ENCODE measurements around the gene SQSTM1. TPM values are rescaled to one million over a fixed set of nuclear protein-coding genes. Genes with fewer than 3 reads are reported as not detected.
A peak's percentile ranks its signal among the peaks of the same experiment; 100 is the strongest.

The SQSTM1 gene
- total and polyA plus RNA-seq, 4 donors: 298 to 568 (median 372) TPM

- Histone ChIP-seq H3K9ac (ENCODE audit: insufficient read depth in 1 of 2, low read length in 2 of 2) (no peak overlapping the region), H3K9me3 (ENCODE audit: control insufficient read depth in 4 of 4, insufficient read depth in 3 of 4, low read length in 3 of 4) (no peaks in the 10 kb centered on the region), H3K27me3 (ENCODE audit: control insufficient read depth in 3 of 3, insufficient read depth in 3 of 3, low read length in 2 of 3) (no peaks in the 10 kb centered on the region), H3K27ac (ENCODE audit: low read depth in 1 of 2, low read length in 1 of 2) (peak overlapping the region in 1 of 2 donors; percentile 77), H3K4me3 (no peak overlapping the region), H3K36me3 (ENCODE audit: control insufficient read depth in 4 of 4, insufficient read depth in 4 of 4, low read length in 4 of 4) (peaks cover 0 to 39% (median 19%) of the 10 kb centered on the region in 4 donors), H3K4me1 (ENCODE audit: control insufficient read depth in 5 of 5, insufficient read depth in 5 of 5, low read length in 5 of 5) (peaks cover 3 to 44% (median 7%) of the 10 kb centered on the region in 5 donors)
- WGBS, 2 donors: 92% methylated on average over 21 of the region's 21 CpGs
- no peak for DNase-seq
- ATAC-seq (ENCODE audit: insufficient read depth, low FRiP score): no peak
- no peak for TF ChIP-seq CTCF (IDR thresholded peaks at IDR 0.05; ENCODE audit: control extremely low read depth, extremely low read depth)
Observed at GRCh38 chr5:179796877-179797608, 23.7 kb upstream of the SQSTM1 start.

- no peak overlapping the region for H3K9ac ChIP-seq (ENCODE audit: insufficient read depth in 1 of 2, low read length in 2 of 2)
Observed at GRCh38 chr5:179797741-179798140, 23.0 kb upstream of the SQSTM1 start.

GRCh38 chr5:179798144-179798770 lies 22.4 kb upstream of the SQSTM1 start:
- H3K27ac ChIP-seq (ENCODE audit: low read depth in 1 of 2, low read length in 1 of 2): no peak overlapping the region
- 96 to 99% methylated on average over 23 of the region's 23 CpGs for WGBS, 2 donors
- H3K9ac ChIP-seq (ENCODE audit: insufficient read depth in 1 of 2, low read length in 2 of 2): no peak overlapping the region
- ATAC-seq (ENCODE audit: insufficient read depth, low FRiP score) (no peak), DNase-seq (no peak)
- no peaks in the 10 kb centered on the region for H3K27me3 ChIP-seq (ENCODE audit: control insufficient read depth in 3 of 3, insufficient read depth in 3 of 3, low read length in 2 of 3)
- no peak overlapping the region for H3K4me3 ChIP-seq
- H3K9me3 ChIP-seq (ENCODE audit: control insufficient read depth in 4 of 4, insufficient read depth in 3 of 4, low read length in 3 of 4): no peaks in the 10 kb centered on the region
- TF ChIP-seq CTCF (IDR thresholded peaks at IDR 0.05; ENCODE audit: control extremely low read depth, extremely low read depth): no peak
- H3K4me1 ChIP-seq (ENCODE audit: control insufficient read depth in 5 of 5, insufficient read depth in 5 of 5, low read length in 5 of 5): peaks cover 0 to 39% (median 5%) of the 10 kb centered on the region in 5 donors
- H3K36me3 ChIP-seq (ENCODE audit: control insufficient read depth in 4 of 4, insufficient read depth in 4 of 4, low read length in 4 of 4): peaks cover 0 to 39% (median 21%) of the 10 kb centered on the region in 4 donors

More at GRCh38 chr5:179797741-179798140, 23.0 kb upstream of the SQSTM1 start:
- no peaks in the 10 kb centered on the region for H3K27me3 ChIP-seq (ENCODE audit: control insufficient read depth in 3 of 3, insufficient read depth in 3 of 3, low read length in 2 of 3)
- TF ChIP-seq CTCF (IDR thresholded peaks at IDR 0.05; ENCODE audit: control extremely low read depth, extremely low read depth): no peak
- H3K27ac ChIP-seq (ENCODE audit: low read depth in 1 of 2, low read length in 1 of 2): no peak overlapping the region
- WGBS, 2 donors: 96% methylated on average over 30 of the region's 30 CpGs
- H3K4me3 ChIP-seq: no peak overlapping the region
- ATAC-seq (ENCODE audit: insufficient read depth, low FRiP score): no peak
- H3K4me1 ChIP-seq (ENCODE audit: control insufficient read depth in 5 of 5, insufficient read depth in 5 of 5, low read length in 5 of 5): peaks cover 0 to 39% (median 7%) of the 10 kb centered on the region in 5 donors
- peaks cover 0 to 39% (median 20%) of the 10 kb centered on the region in 4 donors for H3K36me3 ChIP-seq (ENCODE audit: control insufficient read depth in 4 of 4, insufficient read depth in 4 of 4, low read length in 4 of 4)
- no peak for DNase-seq
- no peaks in the 10 kb centered on the region for H3K9me3 ChIP-seq (ENCODE audit: control insufficient read depth in 4 of 4, insufficient read depth in 3 of 4, low read length in 3 of 4)
